ENCODE results near the gene PRAME. TPM values are rescaled to one million over a fixed set of nuclear protein-coding genes. Genes with fewer than 3 reads are reported as not detected.
"Not testable (repeated sequence)": the region's sequence is repeated elsewhere in the genome, so short reads cannot be mapped to it uniquely, and the experiment has no call there.

The PRAME gene
- total RNA-seq, 1 donor from 2014 or later, result not detected

DNA sequence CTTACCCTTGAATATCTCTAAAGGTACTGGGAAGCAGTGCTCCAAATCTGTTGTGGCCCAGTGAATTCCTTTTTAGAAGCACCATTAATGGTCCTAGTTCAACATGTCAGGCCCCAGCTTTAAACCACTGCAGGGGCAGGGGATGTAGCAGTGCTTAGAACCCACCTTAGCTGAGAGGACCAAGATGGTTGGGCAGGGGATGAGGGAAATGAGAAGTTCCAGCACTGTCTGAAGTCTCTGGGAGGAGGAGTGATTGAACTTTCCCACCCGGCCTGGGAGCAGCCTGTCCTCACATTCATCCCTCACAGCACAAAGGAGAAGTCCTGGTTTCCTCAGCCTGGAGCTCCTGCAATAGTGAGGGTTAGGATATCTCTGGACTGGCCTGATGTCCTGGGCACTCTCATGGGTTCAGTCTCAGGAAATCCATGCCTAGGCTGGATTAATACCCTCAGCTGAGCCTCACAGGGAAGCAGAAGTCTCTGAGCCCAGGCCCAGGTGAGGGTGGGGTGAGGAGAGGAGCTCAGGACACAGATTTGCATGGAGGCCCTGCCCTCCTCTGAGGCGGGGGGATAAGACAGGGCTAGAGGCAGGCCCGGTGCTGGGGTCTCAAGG, 28.6 kb upstream of the PRAME start:
- DNase-seq, result no peak
- ATAC-seq (ENCODE audit: poor library complexity), result no peak
- intact Hi-C loops (cut with DNase I), result no loop called here

DNA sequence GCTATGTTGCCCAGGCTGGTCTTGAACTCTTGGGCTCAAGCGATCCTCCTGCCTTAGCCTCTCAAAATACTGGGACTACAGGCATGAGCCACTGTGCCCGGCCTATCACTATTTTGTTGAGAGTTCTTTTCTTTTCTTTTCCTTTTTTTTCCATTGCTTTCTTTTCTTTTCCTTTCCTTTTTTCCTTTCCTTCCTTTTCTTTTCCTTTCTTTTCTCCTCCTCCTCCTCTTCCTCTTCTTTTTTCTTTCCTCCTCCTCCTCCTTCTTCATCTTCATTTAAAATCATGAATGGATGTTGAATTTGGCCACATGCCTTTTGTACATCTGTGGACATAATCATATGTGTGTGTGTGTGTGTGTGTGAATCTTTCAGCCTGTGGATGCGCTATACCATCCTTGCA, 25.7 kb upstream of the PRAME start:
- ATAC-seq (ENCODE audit: poor library complexity) (no peak), DNase-seq (no peak)
- intact Hi-C loops (cut with DNase I), result no loop called here

DNA sequence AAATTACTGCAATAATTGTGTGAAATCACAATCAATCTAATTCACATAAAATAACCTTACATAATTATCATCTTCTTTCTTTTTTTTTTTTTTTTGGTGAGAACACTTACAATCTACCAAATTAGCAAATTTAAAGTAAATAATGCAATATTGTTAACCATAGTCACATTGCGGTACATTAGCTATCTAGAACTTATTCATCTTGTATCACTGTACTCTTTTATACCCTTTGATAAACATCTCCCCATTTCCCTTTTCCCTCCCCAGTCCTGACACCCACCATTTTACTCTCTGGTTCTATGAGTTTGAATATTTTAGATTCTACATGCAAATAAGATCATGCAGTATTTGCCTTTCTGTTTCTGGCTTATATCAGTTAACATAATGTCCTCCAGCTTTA, 24.0 kb upstream of the PRAME start:
- intact Hi-C loops (cut with DNase I), result no loop called here
- ATAC-seq (ENCODE audit: poor library complexity), result no peak
- DNase-seq, result no peak

DNA sequence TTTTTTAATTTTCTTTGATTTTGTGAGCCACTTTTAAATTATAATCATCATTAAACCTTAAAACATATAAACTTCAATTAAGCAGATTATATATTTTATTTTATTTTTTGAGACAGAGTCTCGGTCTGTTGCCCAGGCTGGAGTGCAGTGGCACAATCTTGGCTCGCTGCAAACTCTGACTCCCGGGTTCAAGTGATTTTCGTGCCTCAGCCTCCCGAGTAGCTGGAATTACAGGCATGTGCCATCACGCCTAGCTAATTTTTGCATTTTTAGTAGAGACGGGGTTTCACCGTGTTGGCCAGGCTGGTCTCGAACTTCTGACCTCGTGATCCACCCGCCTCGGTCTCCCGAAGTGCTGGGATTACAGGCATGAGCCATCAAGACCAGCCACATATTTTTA, 22.5 kb upstream of the PRAME start:
- ATAC-seq (ENCODE audit: poor library complexity); intact Hi-C loops (cut with DNase I); DNase-seq: not testable (repeated sequence)

DNA sequence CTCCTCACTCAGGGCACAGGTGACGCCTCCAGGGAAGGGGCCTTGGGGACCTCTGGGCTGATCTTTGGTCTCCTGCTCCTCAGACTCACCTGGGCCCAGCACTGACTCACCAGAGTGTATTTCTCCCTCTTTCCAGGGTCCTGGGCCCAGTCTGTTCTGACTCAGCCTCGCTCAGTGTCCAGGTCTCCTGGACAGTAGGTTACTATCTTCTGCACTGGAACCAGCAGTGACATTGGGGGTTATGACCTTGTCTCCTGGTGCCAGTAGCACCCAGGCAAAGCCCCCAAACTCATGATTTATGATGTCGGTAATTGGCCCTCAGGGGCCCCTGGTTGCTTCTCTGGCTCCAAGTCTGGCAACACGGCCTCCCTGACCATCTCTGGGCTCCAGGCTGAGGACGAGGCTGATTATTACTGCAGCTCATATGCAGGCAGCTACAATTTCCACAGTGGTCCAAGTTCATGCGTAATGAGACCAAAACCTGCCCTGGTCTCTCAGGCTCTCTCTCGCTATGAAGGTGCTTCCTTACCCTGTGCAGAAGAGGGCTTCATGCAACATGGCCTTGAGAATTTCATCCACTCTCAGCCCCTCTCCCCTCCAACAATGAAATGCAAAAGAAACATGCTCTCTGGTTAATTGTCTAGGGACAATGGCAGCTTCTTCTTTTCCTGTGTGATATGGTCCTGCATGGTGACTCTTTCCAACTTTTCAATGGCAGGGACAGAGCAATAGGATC, 21.0 kb upstream of the PRAME start:
- DNase-seq (no peak), ATAC-seq (ENCODE audit: poor library complexity) (no peak)
- intact Hi-C loops (cut with DNase I), result no loop called here

DNA sequence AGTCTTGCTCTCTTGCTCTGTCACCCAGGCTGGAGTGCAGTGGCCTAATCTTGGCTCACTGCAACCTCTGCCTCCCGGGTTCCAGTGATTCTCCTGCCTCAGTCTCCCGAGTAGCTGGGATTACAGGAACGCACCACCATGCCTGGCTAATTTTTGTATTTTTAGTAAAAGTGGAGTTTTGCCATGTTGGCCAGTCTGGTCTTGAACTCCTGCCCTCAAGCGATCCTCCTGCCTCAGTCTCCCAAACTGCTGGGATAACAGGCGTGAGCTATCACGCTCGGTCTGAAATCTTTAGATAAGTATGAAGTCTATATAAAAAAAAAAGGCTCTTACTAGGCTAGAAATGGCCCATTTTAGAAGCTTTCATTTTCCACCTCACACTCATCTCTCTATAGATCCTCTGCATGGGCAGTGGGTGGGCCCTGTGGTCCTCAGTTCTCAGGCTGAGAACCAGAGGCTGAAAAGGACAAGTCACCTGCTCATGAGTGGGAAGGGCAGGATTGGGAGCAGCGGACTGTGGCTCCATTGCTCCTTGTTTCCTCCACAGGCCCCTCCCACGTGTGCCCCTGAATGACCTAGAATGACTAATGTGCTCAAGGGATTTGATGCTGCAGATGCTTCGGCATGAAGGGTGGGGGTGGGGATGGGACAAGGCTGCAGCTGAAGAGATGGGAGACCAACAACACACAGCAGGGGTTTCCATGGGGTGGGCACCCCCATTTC, 19.8 kb upstream of the PRAME start:
- DNase-seq (peak; percentile 47), ATAC-seq (ENCODE audit: poor library complexity) (peak; percentile 51)
- intact Hi-C loops (cut with DNase I), result no loop called here

DNA sequence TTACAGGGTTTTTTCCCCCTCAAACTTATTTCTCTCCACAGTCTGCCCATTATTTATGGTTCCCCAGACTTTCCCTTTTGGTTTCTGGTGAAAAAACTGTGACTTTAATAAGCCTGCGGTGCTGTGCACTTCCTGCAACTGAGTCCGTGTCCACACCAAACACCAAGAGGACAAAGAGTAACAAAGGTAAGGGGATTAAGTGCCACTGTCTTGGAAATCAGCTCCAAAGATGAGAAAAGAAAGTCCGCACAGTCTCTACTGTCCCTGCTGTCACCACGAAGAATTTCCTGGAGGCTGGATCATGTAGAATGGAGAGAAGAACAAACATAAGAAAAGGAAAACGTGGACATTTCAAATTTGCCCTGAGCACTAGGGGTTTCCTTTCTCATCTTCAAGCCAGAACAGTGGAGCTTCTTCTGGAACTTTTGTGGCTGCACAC, 17.9 kb upstream of the PRAME start:
- no peak for DNase-seq
- no peak for ATAC-seq (ENCODE audit: poor library complexity)
- intact Hi-C loops (cut with DNase I), result no loop called here

DNA sequence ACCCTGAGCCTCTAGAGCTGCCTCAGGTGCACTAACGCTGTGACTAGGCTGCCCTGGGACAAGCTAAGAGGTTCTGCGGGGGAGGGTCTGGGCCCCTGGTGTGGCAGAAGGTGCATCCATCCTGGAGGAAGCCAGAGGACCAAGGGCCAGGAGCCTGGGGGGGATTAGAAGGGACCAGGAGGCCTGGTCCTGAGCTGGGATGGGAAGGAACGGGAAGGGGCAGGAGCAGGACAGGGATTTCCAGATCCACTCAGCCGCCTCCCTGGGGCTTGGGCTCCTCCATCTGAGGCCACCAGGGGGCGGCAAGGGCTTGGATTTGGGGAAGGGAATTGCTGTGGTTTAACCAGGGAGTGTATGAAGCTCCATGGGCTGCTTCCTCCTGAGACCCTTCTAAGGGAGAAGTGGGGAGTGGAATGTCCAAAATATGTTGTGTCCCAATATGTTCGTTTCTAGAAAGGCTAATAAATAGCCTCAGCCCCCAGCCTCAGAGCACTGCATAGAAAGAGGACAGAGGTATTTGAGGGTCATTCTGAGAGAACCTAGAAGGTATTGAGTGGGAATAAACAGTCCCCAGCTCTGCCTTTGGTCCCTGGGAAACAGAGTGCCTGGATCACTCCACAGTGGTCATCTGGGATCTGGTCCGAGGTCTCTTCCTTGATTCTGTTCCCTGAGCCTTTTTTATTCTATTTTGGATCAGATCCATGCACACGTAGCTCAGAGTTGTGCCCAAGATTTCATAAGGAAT, 17.4 kb upstream of the PRAME start:
- peak; percentile 48 for DNase-seq
- peak; percentile 65 for ATAC-seq (ENCODE audit: poor library complexity)
- intact Hi-C loops (cut with DNase I), result no loop called here

DNA sequence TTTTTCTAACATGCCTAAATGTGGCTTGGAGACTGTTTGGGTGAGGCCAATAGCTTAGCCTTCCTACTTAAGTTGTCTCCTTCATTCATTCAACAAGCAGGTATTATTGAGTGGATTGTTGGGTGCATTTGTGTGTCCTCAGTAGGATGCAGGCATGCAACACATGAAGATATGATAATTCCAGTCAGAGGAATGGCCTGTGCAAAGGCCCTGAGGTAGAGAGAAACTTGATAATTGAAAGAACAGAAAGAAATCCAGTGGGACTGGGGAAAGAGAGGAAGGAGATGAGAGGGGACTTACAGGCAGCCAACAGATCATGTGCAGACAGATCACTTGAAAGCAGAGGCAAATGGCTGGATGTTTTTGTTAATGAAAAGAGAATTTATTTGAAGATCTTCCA, 15.3 kb upstream of the PRAME start:
- no peak for ATAC-seq (ENCODE audit: poor library complexity)
- no peak for DNase-seq
- intact Hi-C loops (cut with DNase I), result no loop called here

DNA sequence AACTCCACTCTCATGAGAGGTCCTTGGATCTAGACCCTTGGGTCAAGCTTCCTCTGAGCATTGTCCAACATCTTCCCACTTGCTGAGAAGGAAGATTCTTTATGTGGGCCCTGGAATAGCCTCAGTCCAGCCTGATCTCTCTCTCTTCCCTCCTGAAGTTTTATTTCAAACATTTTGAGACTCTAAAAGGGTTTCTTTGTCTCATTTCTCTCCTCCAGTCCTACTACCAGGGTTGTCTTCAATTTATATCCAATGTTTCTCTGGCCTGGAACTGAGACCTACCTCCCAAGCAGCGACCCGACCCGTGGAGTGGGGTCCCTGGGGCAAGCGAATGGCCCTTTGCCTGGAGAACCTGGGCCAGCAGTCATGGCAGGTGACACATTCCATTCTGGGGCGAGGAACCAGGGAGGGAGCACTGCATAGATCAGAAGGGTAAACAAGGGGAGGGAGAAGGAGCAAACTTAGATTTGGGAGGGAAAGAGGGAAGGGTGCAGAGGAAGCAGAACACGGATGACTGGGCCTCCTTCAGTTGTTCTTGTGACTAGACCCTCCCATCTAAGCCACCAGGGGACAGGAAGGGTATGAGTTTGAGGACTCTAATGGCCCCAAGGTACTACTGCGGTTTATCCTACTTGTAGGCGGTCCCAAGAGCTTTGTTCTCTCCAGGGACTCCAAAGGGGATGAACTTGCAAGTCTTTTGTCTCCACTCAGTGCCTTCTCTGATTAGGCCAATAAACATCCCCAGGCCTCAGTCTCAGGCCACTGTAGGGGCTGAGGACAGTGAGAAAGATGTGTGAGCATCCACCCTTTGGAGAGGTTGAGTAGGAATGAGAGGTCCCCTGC, 14.2 kb upstream of the PRAME start:
- ATAC-seq (ENCODE audit: poor library complexity) (no peak), DNase-seq (no peak)
- intact Hi-C loops (cut with DNase I), result no loop called here

DNA sequence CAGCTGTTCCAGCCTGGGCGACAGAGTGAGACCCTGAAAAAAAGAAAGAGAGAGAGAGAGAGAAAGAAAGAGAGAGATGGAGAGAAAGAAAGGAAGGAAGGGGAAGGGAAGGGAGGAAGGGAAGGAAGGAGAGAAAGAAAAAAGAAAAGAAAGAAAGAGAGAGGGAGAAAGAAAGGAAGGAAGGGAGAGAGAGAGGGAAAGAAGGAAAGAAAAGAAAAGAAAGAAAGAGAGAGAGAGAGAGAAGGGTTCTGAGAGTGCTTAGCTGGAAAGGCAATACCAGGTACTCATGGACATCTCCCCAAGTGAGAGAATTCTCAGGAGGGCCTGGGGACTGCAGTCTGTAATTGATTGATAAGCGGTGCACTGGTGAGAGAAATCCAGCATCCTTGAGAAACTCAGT, 12.8 kb upstream of the PRAME start:
- ATAC-seq (ENCODE audit: poor library complexity), result no peak
- intact Hi-C loops (cut with DNase I), result no loop called here
- DNase-seq, result no peak

DNA sequence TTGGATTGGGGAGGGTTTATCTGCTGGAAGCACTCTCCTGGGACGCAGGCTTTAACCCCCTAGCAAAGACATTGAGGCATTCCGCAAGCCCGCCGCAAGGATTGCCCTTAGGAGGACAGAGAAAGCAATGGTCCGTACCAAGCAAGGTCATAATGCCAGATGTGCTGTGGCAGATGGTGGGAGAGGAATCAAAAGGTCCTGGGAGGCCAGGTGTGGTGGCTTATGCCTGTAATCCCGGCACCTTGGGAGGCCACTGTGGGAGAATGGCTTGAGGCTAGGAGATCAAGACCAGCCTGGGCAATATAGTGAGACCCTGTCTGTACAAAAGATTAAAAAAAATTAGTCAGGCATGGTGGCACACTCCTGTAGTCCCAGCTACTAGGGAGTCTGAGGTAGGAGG, 12.4 kb upstream of the PRAME start:
- intact Hi-C loops (cut with DNase I), result no loop called here

DNA sequence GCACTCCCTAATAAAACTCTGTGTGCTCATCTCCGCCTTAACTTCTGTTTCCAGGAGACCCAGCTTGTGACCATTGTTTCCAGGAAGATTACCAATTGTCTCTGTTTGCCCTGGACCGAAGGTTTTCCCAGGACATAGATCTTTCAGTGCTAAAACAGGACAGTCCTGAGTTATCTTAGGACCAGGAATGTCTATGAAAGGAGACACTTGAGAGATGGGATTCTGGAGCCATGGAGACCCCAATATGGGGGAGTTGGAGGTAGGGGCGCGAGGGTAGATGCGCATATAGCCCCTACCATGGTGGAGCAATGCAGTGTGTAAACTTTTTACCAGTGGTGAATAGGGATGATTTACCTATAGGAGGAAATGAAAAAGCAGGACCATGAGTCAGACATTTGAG, 10.2 kb upstream of the PRAME start:
- no peak for DNase-seq
- intact Hi-C loops (cut with DNase I), result no loop called here
- no peak for ATAC-seq (ENCODE audit: poor library complexity)

More for the DNA sequence above, 12.4 kb upstream of the PRAME start:
- ATAC-seq (ENCODE audit: poor library complexity) (no peak), DNase-seq (no peak)

DNA sequence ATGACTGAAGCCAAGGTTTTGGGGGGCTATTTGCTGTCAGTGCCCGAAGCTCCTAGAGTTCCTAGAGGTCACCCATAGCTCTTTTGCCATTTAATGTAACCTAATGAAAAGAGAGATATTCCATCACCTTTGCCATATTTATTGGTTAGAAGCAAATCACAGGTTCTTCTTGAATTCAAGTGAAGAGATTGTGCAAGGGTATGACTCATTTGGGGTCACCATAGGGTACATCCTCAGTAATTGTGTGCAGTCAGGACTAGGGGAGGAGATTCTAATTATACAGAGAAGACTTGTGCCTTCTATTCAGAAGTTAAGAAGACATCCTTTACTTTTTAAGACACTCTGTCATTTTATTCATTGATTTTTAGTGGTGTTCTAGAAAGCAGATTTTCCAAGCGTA, 6.9 kb upstream of the PRAME start:
- DNase-seq (no peak), ATAC-seq (ENCODE audit: poor library complexity) (no peak)
- intact Hi-C loops (cut with DNase I), result no loop called here

DNA sequence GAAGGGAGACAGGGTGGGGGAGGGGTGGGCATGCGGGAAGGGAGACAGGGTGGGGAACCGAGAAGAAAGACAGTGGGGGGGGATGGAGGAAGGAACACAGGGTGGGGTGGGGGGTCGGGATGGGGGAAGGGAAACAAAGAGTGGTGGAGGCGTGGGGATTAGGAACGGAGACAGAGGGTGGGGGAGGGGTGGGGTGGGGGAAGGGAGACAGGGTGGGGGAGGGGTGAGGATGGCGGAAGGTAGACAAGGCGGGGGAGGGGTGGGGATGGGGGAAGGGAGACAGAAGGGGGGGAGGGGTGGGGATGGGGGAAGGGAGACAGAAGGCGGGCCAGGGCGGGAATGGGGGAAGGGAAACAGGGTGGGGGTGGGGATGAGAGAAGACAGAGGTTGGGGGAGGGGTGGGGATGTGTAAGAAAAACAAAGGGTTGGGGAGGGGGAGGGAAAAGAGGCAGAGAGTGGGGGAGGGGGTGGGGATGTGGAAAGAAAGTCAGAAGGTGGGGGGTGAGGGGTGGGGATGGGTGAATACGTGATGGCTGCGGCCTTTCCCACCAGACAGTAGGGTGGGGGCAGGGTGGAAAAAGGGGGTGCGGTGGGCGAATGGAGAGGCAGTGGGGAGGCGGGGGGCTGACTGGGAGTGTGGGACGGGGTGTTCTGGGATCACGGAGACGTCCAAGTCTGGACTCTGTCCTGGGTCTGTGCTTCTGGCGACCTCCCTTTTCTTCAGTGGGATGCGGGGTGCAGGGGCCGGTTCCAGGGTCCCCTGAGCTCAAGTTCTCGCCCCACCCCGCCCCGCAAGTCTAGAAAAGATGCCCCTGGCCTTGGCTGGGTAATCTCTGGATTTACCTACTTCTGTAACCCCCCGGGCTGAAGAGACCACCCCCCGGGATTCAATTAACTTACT, 744 bp downstream of the PRAME start:
- ATAC-seq (ENCODE audit: poor library complexity), result no peak
- intact Hi-C loops (cut with DNase I), result no loop called here
- no peak for DNase-seq

DNA sequence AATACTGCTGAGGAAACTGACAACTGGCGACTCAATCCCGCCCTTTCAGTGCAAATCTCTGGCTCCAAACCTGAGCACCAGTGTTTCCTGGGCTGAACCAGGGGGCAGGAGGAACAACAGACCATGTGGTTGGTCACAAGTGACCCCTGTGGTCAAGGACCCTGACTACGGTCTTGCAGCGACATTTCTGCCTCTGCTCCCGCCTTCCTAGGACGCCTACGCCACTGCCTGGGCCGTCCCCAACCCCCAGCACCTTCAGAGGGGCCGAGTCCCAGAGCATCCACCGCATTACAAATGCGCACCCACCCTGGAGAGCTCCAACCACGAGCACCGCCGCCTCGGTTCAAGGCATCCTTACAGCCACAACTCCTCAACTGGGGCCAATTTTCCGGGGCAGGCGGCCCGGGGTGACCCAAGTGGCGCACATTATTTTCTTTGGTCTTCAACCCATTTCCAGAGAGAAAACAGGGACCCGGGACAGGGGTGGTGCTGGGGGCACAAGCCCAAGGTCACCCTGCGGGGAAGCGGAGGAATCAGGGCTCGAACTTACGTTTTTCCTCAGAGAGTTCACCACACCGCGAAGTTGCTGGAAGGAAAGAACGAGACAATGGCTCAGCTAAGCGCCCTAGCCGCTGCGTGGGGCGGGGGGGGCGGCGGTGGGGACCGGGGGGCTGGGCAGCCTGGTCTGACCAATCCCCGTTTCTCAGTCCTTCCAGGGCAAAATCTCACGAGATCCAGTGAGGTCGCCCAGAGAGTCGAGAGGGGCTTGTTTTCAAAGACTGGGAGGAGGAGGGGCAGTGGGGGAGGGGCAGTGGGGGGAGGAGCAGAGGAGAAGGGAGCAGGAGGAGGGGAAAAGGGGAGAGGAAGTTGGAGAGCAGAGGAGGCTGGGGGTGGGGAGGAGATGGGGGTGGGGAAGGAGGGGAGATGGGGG, 1.8 kb downstream of the PRAME start:
- ATAC-seq (ENCODE audit: poor library complexity), result no peak
- DNase-seq, result no peak
- intact Hi-C loops (cut with DNase I), result no loop called here

DNA sequence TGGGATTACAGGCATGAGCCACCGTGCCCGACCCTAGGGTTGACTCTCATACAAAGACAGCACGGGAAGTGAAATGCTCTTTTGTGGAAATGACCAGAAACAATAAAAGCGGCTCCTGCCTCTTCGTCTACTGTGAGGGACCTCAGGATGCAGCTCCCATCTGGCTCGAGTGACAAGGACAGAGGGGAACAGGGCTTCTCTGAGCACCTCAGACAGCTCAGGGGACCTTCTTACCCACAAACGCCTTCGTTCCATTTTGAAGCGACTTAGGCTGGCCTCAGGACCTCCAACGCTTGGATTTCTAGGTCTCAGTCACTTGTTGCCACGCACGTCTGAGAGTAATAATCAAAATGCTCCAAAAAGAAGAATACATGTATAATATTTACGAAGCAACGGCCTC, 2.5 kb downstream of the PRAME start:
- no peak for DNase-seq
- no peak for ATAC-seq (ENCODE audit: poor library complexity)
- intact Hi-C loops (cut with DNase I), result no loop called here
